Stimulated activated CD4-positive, alpha-beta T cell treated with anti-CD3 and anti-CD28 coated beads, Interleukin-4, amount 100 ng/mL, for 4 hours (primary cell): ENCODE results near the gene LARGE1.

Experiments
- DNase-seq, 2 experiments: peaks; one replicate each; pipeline ENCODE4 v3.0.0-alpha.2; 2020

LARGE1 gene

GRCh38 chr22:33913188-33913587, 7.1 kb downstream of the LARGE1 start:
- DNase-seq: no peak

DNA sequence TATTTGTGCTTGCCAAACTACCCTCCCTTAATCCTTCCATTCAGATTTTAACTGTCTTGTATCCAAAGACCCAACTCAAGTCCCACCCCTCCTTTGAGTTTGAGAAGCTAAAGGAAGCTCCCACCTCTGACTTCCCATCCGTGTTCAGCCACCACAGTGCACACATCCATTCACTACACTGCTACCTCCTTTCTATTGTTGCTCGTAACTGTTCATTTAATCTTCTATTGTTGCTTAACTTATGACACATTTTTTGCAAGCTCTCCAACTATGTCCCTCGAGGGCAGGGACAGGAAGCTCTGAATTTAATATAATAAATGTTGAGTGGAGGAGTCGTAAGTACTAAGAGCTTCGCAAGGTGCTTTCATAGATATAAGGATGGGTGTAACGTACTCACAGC, 10.4 kb downstream of the LARGE1 start:
- DNase-seq: no peak

DNA sequence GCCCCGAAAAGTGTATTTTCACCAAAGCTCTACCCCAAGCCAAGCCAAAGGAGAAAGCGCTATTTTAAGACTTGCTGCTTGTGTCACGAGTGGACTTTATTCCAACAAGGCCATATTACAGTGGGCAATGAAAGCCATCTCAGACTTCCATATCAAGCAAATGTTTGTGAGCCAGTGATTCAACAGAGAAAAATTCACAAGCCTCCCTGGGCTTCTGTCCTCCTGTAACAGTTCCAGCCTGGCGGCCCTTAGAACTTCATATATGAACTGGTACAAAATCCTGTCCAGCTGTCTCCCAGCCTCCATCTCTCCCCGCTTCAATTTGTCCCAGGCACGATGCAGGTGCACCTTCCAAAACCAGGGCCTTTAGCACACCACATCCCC, 11.2 kb downstream of the LARGE1 start:
- no peak for DNase-seq

DNA sequence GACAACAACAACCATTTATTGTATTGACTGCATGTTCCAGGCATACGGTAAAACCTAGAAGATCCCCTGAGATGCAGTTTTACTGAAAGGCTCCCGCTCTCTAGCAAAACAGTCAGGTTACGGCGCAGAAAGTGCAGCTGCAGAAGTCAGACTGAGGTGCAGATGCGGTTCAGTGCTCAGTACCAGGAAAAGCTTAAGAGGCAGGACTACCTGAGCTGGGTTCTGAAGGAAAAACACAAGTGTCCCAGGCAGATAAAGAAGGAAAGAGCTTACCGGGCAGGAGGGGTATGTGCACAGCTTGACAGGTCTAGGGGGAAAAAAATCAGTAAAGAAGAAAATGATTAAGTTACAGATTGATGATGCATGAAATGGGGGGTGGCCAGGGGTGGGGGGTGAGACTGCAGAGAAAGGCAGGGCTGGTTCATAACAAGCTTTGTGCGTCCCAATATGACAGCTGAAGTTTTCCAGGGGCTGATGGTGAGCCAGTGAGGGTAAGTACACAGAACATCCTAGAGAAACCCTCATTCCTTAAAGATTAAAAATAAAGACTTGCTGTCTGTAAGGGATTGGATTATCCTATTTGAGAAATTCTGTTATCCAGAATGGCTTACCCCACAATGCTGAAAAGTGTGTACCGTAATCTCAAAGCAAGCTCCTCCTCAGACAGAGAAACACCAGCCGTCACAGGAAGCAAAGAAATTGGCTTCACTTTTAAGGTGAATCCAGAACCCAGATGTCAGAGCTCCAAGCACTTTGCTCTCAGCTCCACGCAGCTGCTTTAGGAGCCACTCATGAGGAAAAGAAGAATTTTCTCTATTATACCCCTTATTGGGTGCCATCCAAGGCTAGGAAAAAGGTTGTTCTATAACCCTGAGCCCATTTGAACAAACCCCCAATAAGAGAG, 11.9 kb downstream of the LARGE1 start:
- DNase-seq: no peak

GRCh38 chr22:33906954-33907353, 13.3 kb downstream of the LARGE1 start:
- DNase-seq: no peak

DNA sequence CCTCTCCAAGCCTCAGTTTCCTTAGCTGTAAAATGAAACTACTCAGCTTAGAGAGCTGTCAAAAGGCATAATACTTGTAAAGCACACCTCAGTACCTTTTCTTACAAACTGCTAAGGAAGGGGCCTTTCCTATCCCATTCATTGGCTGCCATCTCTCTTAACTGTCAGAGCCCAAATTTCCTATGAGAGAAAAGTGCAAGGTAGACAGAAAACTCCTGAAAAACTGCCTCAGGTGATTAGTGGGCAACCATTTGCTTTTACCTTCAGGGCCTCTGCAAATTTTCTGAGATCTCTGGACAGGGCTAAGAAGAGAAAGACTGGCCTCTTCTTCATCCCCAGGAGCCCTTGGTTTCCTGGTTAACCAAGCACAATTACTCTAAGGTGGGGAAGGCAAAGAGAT, 13.8 kb downstream of the LARGE1 start:
- no peak for DNase-seq

GRCh38 chr22:33903012-33903411, 17.3 kb downstream of the LARGE1 start:
- DNase-seq: no peak

GRCh38 chr22:33902073-33902472, 18.2 kb downstream of the LARGE1 start:
- DNase-seq: no peak

GRCh38 chr22:33898121-33898520, 22.2 kb downstream of the LARGE1 start:
- DNase-seq: no peak

DNA sequence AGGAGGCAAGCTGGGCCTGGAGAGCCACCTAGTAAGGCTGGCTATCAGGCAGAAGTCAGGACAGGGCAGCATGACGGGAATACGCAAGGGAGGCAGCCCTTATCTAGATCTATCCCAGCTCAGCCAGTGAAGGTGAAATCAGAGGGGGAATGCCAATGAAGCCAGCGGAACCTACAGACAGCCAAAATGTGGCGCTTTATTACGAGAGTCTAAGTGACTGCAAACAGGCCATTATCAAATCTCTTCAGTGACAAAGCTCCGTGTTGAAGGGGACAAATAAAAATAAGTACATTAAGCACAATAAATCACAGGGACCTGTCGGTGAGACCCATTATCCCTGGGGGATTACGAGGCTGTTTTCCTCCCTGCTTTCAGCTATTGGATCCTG, 22.8 kb downstream of the LARGE1 start:
- DNase-seq: no peak

GRCh38 chr22:33896575-33897447, 23.5 kb downstream of the LARGE1 start:
- DNase-seq: no peak

GRCh38 chr22:33896154-33896553, 24.1 kb downstream of the LARGE1 start:
- DNase-seq: no peak

DNA sequence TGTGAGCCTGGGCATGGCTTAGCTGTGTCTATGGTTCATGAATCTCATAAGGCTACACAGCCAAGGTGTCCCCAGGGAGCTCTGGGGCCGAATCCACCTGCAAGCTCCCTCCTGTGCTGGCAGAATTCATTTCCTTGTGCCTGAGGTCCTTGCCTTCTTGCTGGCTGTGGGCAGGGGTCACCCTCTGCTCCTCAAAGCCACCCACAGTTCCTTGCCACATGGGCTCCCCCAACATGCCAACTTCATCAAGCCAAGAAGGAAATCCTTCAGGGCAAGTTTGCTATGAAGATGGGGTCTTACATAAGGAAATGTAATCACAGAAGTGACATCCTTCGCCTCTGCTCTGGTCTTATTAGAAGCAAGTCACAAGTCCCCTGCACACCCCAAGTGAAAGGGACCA, 24.8 kb downstream of the LARGE1 start:
- no peak for DNase-seq

- no peak for DNase-seq
Measured at GRCh38 chr22:33894515-33894914, 25.8 kb downstream of the LARGE1 start.

DNA sequence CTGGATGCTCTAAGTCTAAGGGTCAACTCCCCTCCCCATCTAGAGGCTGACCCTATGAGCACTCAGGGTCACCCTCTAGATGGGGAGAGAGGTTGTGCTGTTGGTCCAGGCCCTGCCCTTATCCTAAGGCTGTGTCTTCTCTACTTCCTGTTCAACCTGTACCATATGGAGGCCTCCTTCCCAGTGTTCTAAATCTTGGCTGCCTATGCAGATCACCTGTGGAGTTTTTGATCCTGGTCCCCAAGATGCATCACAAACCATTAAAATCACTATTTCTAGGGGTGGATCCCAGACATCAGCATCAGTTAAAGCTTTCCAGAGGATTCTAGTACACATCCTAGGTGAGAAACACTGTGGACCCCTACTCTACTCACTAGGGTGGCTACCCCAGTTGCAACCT, 26.2 kb downstream of the LARGE1 start:
- DNase-seq: no peak

GRCh38 chr22:33893512-33893911, 26.8 kb downstream of the LARGE1 start:
- DNase-seq: no peak

DNA sequence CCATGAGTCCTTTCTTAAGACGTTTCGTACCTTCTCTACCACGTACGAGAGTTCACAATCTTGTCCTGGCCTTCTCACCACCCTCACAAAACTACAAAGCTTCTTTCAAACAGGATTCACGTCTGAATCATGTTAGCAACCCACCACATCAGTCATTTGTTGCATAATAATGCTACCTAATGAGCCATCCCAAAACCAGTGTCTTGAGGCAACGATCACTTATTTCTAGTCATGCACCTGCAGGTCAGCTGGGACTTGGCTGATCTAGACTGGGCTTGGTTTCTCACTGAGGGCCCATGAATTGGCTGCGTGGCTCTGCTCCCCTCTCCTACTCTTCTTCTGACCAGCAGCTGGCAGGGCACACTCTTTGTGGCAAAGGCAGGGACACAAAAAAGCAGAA, 28.3 kb downstream of the LARGE1 start:
- DNase-seq: no peak

- no peak for DNase-seq
Measured at GRCh38 chr22:33891455-33891854, 28.8 kb downstream of the LARGE1 start.

DNA sequence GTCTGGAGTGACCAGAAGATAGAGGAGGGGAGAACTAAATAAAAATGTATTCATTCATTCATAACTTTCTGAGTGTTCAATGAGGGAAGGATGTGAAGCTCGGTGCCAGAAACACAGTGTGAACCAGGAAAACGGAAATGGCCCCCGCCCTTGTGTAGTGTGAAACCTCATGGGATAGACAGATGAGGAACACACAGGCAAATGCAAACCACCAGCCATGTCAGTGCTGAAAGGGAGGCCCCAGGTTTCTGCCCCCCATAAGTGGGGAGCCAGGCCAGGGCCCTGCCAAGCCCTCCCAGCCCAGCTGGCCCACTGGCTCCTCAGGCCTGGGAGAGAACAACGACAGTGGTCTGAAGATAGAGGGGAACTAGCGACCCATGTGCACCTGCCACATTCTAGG, 30.5 kb downstream of the LARGE1 start:
- DNase-seq: no peak

DNA sequence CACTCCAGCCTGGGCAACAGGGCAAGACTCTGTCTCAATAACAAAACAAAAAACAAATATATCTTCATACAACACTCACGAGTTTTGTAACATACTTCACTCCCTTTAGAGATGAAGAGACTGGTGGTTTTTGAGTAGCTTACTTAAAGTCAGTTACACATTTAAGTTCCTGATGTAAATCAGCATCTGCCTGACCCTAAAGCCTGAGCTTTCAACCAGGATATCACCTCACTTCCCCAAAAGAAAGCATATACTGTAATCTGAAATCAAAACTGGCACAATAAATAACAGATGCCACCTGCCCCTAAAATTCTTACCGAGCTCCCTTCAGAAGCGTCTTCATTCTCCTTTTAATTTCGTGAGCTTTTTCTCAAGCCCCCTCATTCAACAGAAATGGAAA, 31.5 kb downstream of the LARGE1 start:
- no peak for DNase-seq

DNA sequence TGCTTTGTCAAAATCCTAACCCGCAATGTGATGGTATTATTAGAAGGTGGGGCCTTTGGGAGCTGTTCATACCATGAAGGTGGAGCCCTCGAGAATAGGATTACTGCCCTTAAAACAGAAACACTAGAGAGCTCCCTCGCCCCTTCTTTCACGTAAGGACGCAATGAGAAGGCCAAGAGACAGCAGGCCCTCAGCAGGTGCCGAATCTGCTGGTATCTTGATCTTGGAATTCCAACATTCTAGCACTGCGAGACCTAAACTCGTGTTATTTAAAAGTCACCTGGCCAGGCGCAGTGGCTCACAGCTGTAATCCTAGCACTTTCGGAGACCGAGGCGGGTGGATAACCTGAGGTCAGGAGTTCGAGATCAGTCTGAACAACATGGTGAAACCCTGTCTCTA, 33.1 kb downstream of the LARGE1 start:
- no peak for DNase-seq

DNA sequence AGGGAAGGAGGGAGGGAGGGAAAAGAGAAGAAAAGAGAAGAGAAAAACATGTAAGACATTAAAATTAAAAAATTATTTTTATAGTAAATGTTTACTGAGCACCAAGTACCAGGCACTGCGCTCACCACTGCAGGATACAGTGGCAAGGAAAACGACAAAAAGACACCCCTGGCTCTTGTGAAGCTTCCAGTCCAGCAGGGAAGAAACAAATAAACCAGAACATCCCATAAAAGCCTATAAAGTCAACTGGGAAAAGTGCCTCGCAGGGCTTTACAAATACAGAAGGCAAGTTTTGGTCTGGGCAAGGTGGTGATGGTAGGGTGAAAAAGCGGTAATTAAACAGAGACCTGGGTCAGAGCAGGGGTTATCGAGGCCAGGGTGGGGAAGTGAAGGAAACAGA, 33.6 kb downstream of the LARGE1 start:
- no peak for DNase-seq

DNA sequence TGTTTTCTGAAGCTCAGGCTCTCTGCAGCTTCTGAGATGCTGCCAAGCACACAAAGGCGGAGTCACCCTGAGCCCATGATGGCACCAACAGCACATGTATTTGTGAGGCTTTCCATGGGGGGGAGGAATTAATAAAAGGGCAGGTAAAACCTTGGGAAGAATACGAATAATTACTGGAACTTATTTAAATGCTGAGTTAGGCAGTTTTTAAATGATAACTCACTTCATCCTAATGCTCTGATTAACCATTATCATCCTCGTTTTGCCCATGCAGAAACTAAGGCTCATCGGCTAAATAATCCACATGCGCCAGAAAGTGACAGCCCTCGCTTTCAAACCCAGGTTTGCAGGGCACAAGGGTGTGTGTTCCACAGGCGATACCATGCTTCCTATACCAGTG, 35.4 kb downstream of the LARGE1 start:
- DNase-seq: no peak
